Measurements from ENCODE around the gene ROBO2.
A peak's percentile ranks its signal among the peaks of the same experiment; 100 is the strongest.

ROBO2 gene

GRCh38 chr3:77427528-77427927 is 387.6 kb downstream of the ROBO2 start:
- DNase-seq: no peak

- no peak for DNase-seq
These were observed 397.0 kb downstream of the ROBO2 start for GRCh38 chr3:77436908-77437307.

DNA sequence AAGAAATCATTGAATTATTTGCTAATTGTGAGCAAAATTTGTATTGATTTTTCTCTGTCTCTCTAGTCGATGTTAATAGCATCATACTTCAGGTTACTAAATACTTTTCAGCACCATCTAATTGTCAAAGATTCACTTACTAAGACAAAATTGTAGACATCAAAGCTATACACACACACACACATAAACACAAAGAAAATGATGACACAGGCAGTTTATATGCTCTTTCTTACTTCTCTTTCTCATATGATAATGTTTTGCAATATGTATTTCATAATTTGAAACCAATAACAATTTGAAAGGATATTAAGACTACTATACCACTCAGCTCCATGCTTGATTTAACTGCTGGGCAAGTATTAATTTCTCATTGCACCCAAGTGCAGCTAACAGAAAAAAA is 406.2 kb downstream of the ROBO2 start:
- DNase-seq: no peak

- DNase-seq: no peak
These were observed 406.9 kb downstream of the ROBO2 start for GRCh38 chr3:77446761-77447160.

- DNase-seq: no peak
These were observed 409.8 kb downstream of the ROBO2 start for GRCh38 chr3:77449459-77450350.

DNA sequence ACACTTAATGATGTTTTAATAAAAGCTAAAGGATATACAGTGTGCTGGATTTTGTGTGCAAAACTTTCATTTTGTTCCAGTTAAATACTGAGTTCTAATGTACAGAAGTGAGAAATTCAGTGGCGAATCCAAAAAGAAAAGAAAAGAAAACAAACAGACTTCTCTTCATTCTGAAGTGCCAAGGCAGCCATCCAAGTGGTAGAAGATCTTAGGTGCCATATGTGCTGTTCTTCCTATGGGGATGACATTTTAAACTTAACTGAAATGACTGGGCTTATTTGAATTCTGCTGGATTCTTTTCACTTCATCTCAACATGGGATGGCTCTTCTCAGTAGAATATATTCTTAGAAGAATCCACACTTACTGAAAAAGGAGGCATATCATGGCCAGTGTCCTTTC is 416.5 kb downstream of the ROBO2 start:
- DNase-seq: no peak

- no peak for DNase-seq
These were observed 417.0 kb downstream of the ROBO2 start for GRCh38 chr3:77456906-77457305.

DNA sequence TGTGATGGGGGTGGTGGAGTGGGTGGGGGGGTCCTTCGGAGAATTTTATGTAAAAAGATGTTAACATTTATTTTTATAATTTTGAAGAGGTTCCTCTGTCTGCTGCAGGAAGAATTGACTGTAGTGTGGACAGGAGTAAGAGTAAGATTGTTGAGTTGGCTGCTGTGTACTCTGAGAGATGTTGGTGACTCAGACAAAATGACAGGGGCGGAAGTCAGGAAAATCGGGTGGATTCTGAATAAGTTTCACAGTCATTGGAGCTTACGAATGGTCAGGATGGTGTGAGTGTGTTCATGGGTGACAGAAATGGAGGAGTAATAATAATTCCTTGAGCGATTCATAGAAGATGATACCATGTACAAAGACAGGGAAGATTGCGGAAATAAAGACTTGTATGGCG is 420.0 kb downstream of the ROBO2 start:
- DNase-seq: no peak

DNA sequence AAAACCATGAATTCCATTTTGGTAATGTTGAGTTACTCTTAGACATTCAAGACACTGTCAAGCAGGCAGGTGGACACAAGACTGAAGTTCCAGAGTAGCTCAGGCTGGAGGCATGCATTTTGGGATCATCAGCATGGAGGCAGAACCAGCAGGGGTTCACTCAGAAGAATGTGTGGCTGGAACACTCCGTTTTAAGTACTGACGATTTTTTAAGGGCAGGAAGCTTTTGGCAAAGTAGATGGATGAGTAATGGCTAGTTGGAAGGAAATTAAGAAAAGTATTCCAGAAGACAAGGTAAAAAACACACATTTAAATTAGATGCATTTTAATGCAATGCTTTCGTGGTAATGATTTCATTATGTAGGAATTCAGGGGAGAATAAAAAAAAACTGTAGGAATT is 420.4 kb downstream of the ROBO2 start:
- DNase-seq: no peak

GRCh38 chr3:77462951-77463350 is 423.1 kb downstream of the ROBO2 start:
- no peak for DNase-seq

DNA sequence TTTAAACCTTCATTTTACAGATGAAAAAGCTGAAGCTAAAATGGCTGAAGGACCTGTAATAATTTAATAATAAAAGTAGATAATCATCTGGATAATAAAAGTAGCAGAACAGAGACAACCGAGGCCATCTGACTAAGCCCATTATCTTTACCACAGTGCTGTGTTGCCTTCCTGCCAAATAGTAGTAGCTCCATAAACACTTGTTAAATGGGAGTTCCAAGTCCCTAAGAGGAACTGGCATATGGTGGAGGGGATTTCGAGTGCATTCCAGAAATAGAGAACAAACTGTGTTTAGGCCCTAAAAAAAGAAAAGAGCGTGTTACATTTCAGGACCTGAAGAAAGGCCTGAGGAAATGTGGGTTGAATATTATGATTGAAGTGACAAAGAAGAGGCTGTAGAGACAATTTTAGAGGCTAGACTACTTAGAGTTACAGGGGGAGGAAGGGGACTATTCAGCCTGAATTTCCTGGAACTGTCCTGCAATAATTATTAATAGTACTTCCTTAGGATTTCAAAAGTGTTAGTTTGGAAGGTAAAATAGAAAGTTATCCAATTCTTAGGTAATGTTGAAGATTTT is 424.3 kb downstream of the ROBO2 start:
- DNase-seq: no peak

DNA sequence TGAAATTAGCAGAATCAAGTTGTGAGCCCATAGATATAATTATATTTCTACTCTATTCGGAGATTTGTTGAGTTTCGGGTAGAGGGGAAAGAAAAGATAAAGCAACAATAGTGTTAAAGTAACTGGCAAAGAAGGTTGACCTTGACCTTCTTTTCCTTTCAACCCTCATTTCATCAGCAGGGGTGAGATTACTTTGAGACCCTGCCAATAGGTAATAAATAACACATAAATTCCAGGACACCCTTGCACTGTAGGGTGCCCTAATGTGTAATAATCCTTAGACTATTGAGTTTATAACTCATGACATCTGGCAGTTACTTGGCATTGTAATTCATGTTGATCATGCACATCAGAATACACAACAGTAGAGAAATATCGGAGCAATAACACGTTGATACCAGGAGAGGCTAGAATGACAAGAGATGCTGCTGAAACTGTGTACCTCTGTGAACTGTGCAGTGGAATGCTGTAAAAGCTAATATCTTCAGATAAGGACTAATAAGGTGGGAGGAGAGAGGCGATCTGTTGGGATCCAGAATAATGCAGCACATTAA is 426.7 kb downstream of the ROBO2 start:
- DNase-seq: no peak

- DNase-seq: peak; percentile 26
These were observed 428.1 kb downstream of the ROBO2 start for GRCh38 chr3:77467702-77468625.

- no peak for DNase-seq
These were observed 428.7 kb downstream of the ROBO2 start for GRCh38 chr3:77468626-77469020.

- no peak for DNase-seq
These were observed 435.6 kb downstream of the ROBO2 start for GRCh38 chr3:77475507-77475906.

DNA sequence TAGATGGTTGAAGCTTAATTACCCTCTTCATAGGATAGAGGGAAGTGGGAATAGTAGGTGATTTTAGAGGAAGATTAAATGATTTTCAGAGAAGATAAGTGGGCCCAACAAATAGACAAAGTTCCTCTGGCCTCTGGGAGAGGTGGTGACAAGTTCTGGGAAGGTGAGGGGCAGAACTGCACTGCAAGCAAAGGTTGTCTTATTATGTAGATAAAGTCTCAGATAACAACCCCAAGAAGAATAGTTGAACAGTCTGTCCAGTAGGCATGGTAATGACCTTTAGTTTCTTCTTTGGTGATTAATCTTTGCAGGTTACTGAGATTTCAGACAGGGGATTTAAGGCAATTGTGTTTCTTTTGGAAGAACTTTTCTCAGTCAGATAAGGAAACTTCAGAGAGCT is 439.1 kb downstream of the ROBO2 start:
- DNase-seq: no peak

- DNase-seq: no peak
These were observed 449.3 kb downstream of the ROBO2 start for GRCh38 chr3:77489216-77489615.

- no peak for DNase-seq
These were observed 452.1 kb downstream of the ROBO2 start for GRCh38 chr3:77491961-77492360.

GRCh38 chr3:77500721-77501120 is 460.8 kb downstream of the ROBO2 start:
- no peak for DNase-seq

DNA sequence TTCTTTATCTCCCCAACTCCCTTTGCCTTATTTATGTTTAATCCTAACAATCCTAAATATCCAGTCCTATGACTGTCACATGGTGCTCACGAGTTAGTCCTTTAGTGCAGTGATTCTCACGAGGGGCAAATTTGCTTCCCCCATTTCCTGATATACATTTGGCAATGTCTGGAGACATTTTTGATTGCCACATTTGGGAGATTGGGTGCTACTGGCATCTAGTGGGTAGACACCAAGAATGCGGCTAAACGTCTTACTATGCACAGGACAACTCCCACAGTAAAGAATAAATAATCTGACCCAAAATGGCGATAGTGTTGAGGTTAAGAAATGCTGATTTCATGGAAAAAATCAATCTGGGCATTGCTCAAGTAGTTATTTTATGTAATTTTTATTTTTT is 466.5 kb downstream of the ROBO2 start:
- no peak for DNase-seq

GRCh38 chr3:77513542-77513941 is 473.6 kb downstream of the ROBO2 start:
- peak; percentile 23 for DNase-seq

GRCh38 chr3:77514766-77515165 is 474.9 kb downstream of the ROBO2 start:
- no peak for DNase-seq

- DNase-seq: peak; percentile 83
These were observed 484.6 kb downstream of the ROBO2 start for GRCh38 chr3:77524463-77524862.

All from DMS79 (cell line).